HL-60 (cell line): ENCODE data around the gene SUSD4.

Experiments
- DNase-seq, 2 experiments: peaks; one replicate each; pipeline ENCODE4 v3.0.0-alpha.2; 2010 to 2020; ENCODE audit warnings: low read depth in 1 of 2, low spot score in 1 of 2
- H3K27ac ChIP-seq: fragments of 250-450 bp; sonication (Bioruptor Pico); replicated peaks from 2 replicates; pipeline ENCODE4 v1.5.1; 2020; ENCODE audit warnings: mild to moderate bottlenecking, moderate library complexity
- H3K27me3 ChIP-seq: fragments of 250-450 bp; sonication (Bioruptor Pico); 2 replicates; pipeline ENCODE4 v1.5.1; 2021; ENCODE audit warnings: mild to moderate bottlenecking, moderate library complexity; ENCODE audit not compliant: insufficient read depth, poor library complexity, severe bottlenecking
- H3K4me3 ChIP-seq: replicated peaks from 2 replicates; pipeline ENCODE4 v1.5.1; 2011; ENCODE audit warnings: mild to moderate bottlenecking, control low read depth, low read length; ENCODE audit not compliant: insufficient read depth
- GABPA ChIP-seq: IDR thresholded peaks from 2 replicates; pipeline ENCODE4 v1.6.1; 2012; ENCODE audit warnings: low read depth
- POLR2AphosphoS5 ChIP-seq: IDR thresholded peaks from 2 replicates; pipeline ENCODE4 v1.6.1; 2012; ENCODE audit warnings: low read depth
- REST ChIP-seq: IDR thresholded peaks from 2 replicates; pipeline ENCODE4 v1.6.1; 2012; ENCODE audit warnings: low read depth; ENCODE audit not compliant: insufficient replicate concordance
- SPI1 ChIP-seq: IDR thresholded peaks from 2 replicates; pipeline ENCODE4 v1.6.1; 2012; ENCODE audit warnings: low read depth, mild to moderate bottlenecking, borderline replicate concordance
- TF ChIP-seq, protein P1 (sequence below): IDR thresholded peaks from one replicate; pipeline ENCODE4 v1.5.1; 2011; ENCODE audit warnings: low read length, control low read depth, inconsistent platforms; ENCODE audit not compliant: insufficient read depth

SUSD4 gene

GRCh38 chr1:223200903-223201302, 163.1 kb downstream of the SUSD4 start:
- H3K27me3 ChIP-seq = no peaks in the 10 kb centered on the region
- H3K27ac ChIP-seq = no peak overlapping the region
- H3K4me3 ChIP-seq = no peak overlapping the region
- no peak for DNase-seq
- TF ChIP-seq REST (no peak), SPI1 (no peak), GABPA (no peak), POLR2AphosphoS5 (no peak)
- TF ChIP-seq, protein P1, sequence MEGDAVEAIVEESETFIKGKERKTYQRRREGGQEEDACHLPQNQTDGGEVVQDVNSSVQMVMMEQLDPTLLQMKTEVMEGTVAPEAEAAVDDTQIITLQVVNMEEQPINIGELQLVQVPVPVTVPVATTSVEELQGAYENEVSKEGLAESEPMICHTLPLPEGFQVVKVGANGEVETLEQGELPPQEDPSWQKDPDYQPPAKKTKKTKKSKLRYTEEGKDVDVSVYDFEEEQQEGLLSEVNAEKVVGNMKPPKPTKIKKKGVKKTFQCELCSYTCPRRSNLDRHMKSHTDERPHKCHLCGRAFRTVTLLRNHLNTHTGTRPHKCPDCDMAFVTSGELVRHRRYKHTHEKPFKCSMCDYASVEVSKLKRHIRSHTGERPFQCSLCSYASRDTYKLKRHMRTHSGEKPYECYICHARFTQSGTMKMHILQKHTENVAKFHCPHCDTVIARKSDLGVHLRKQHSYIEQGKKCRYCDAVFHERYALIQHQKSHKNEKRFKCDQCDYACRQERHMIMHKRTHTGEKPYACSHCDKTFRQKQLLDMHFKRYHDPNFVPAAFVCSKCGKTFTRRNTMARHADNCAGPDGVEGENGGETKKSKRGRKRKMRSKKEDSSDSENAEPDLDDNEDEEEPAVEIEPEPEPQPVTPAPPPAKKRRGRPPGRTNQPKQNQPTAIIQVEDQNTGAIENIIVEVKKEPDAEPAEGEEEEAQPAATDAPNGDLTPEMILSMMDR = no peak

GRCh38 chr1:223199094-223199647, 164.8 kb downstream of the SUSD4 start:
- DNase-seq = peak; percentile 27 to 36
- Histone ChIP-seq H3K27me3 (no peaks in the 10 kb centered on the region), H3K27ac (no peak overlapping the region), H3K4me3 (no peak overlapping the region)
- TF ChIP-seq REST (no peak), SPI1 (no peak), GABPA (no peak), POLR2AphosphoS5 (no peak)
- TF ChIP-seq, protein P1 = no peak

GRCh38 chr1:223198628-223198965, 165.4 kb downstream of the SUSD4 start:
- DNase-seq = peak; percentile 27 to 52
- no peak overlapping the region for H3K27ac ChIP-seq
- H3K4me3 ChIP-seq = no peak overlapping the region
- TF ChIP-seq REST (no peak), POLR2AphosphoS5 (no peak), SPI1 (no peak), GABPA (no peak)
- TF ChIP-seq, protein P1 = no peak
- no peaks in the 10 kb centered on the region for H3K27me3 ChIP-seq
